Fibroblast of skin of abdomen (primary cell): ENCODE data around the gene ROBO4.

Experiments used
- DNase-seq: peaks from one replicate; pipeline ENCODE4 v3.0.0-alpha.2; 2013

Gene ROBO4

GRCh38 chr11:124918950-124919349, 21.3 kb upstream of the ROBO4 start, which contains the start of gene HEPN1:
TSS of gene HEPN1 (plus strand) at chr11:124919250.
- no peak for DNase-seq

- peak; percentile 59 for DNase-seq
These were observed 19.5 kb upstream of the ROBO4 start for GRCh38 chr11:124917115-124917637.

GRCh38 chr11:124916370-124916710, 18.7 kb upstream of the ROBO4 start:
- DNase-seq = no peak

GRCh38 chr11:124915541-124916369, 18.1 kb upstream of the ROBO4 start:
- no peak for DNase-seq

GRCh38 chr11:124902616-124903015, 5.0 kb upstream of the ROBO4 start:
- DNase-seq = no peak

- DNase-seq = peak; percentile 95
These were observed 2.8 kb upstream of the ROBO4 start for GRCh38 chr11:124900464-124900863.

GRCh38 chr11:124899383-124900145, 1.9 kb upstream of the ROBO4 start:
- peak; percentile 38 for DNase-seq

- peak; percentile 81 for DNase-seq
These were observed 1.0 kb upstream of the ROBO4 start for GRCh38 chr11:124898711-124899110.

GRCh38 chr11:124898263-124898680, 607 bp upstream of the ROBO4 start:
- peak; percentile 93 for DNase-seq

GRCh38 chr11:124896821-124897391, 759 bp downstream of the ROBO4 start:
- DNase-seq = no peak

- DNase-seq = peak; percentile 31
These were observed 1.5 kb downstream of the ROBO4 start for GRCh38 chr11:124896071-124896750.

GRCh38 chr11:124895471-124895971, 2.1 kb downstream of the ROBO4 start:
- DNase-seq = no peak

GRCh38 chr11:124894606-124895430, 2.8 kb downstream of the ROBO4 start:
- no peak for DNase-seq

- no peak for DNase-seq
These were observed 3.8 kb downstream of the ROBO4 start for GRCh38 chr11:124893781-124894401.

- no peak for DNase-seq
These were observed 4.8 kb downstream of the ROBO4 start for GRCh38 chr11:124892750-124893454.

- no peak for DNase-seq
These were observed 5.5 kb downstream of the ROBO4 start for GRCh38 chr11:124892146-124892545.

GRCh38 chr11:124891373-124891861, 6.2 kb downstream of the ROBO4 start:
- DNase-seq = no peak

- DNase-seq = no peak
These were observed 6.8 kb downstream of the ROBO4 start for GRCh38 chr11:124890683-124891372.

- no peak for DNase-seq
These were observed 7.5 kb downstream of the ROBO4 start for GRCh38 chr11:124890151-124890550.
